HPDE6-E6E7 (cell line): ENCODE data around the gene RIPPLY2.
A peak's percentile ranks its signal among the peaks of the same experiment; 100 is the strongest.
"Not testable (repeated sequence)": the region's sequence is repeated elsewhere in the genome, so short reads cannot be mapped to it uniquely, and the experiment has no call there.

Experiments
- DNase-seq: peaks from one replicate; pipeline ENCODE4 v3.0.0; 2011; ENCODE audit warnings: missing footprints; ENCODE audit errors: extremely low spot score

The RIPPLY2 gene

GRCh38 chr6:83853178-83854000 is at the start of gene RIPPLY2:
Gene RIPPLY2 (plus strand): TSS chr6:83853360. CDS start chr6:83853417, 57 bp downstream.
- peak; percentile 49 for DNase-seq

DNA sequence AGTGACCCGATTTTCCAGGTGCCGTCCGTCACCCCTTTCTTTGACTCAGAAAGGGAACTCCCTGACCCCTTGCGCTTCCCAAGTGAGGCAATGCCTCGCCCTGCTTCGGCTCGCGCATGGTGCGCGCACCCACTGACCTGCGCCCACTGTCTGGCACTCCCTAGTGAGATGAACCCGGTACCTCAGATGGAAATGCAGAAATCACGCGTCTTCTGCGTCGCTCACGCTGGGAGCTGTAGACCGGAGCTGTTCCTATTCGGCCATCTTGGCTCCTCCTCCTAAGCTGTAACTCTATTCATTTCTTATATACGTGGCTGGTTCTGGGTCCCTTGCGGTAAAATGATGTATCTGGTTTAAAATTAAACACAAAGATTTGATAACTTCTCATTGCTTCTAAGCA is 49.7 kb upstream of the RIPPLY2 start:
- DNase-seq, result not testable (repeated sequence)

DNA sequence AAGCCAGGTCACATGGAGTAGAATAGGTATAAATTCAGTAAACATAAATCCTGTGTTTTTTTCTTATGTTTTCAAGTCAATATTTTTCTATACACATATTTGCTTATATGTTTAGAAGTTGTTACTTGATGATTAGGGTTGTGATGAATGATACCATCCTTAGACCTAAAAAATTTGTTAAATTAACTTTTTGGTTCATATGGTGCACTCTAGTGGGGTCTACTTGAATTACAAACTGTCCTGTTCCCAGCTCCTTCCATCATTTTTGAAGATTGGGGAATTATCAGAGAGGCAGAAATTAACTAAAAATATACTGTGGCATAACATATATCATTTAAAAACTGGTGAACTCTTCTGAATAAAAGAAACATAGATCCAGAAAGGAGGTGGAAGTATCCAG is 48.3 kb upstream of the RIPPLY2 start:
- no peak for DNase-seq

GRCh38 chr6:83808005-83808404 is 45.2 kb upstream of the RIPPLY2 start:
- DNase-seq, result no peak

DNA sequence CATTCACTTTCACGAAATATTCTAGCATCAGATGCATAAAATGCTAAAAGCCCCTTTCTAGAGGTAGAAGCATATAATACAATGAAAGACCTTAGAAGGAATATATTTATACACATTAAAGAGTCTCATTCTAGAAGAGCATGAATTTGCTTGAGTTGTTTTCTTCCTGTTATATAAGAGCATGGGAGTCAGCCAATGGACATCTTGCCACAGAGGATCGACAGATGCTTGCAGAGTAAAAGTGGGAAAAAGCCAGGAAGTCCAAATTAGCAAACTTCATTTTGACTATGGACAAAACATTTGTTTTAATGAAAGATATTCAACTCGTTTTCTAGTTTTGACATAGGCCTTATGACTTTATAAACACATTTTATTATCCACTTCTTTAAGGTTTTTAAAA is 44.2 kb upstream of the RIPPLY2 start:
- DNase-seq, result no peak

DNA sequence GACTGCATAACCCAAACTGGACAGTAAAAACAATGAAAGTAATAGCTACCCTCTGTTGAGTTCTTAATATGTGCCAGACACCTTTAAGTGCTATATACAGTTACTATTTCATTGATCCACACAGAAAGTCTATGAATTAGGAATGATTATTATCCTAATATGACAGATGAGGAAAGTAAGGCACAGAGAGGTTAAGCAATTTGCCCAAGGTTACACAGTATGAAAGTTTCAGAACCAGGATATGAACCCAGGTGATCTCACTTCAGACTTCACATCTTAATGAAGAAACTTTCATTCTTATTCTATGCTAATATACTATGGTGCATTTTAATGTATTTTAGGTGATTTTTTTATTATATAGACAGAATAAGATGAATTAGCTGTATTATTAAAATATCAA is 40.6 kb upstream of the RIPPLY2 start:
- no peak for DNase-seq

GRCh38 chr6:83815631-83816272 is 37.4 kb upstream of the RIPPLY2 start:
- DNase-seq, result no peak

DNA sequence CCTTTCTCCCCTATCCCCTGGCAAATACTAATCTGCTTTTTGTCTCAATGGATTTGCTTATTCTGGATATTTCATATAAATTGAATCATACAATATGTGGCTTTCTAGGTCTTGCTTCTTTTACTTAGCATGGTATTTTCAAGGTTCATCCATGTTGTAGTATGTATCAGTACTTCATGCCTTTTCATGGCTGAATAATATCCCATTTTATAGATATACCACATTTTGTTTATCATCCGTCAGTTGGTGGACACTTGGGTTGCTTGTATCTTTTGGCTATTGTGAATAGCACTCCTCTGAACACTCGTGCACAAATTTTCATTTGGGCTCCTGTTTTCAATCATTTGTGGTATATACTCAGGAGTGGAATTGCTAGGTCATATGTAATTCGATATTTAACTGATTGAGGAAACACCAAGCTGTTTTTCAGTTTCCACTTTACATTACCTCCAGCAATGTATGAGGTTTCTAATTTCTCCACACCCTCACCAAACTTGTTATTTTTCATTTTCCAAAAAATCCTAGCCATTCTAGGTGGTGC is 30.5 kb upstream of the RIPPLY2 start:
- no peak for DNase-seq

GRCh38 chr6:83824388-83824801 is 28.8 kb upstream of the RIPPLY2 start:
- DNase-seq, result peak; percentile 67

GRCh38 chr6:83824831-83825230 is 28.3 kb upstream of the RIPPLY2 start:
- no peak for DNase-seq

DNA sequence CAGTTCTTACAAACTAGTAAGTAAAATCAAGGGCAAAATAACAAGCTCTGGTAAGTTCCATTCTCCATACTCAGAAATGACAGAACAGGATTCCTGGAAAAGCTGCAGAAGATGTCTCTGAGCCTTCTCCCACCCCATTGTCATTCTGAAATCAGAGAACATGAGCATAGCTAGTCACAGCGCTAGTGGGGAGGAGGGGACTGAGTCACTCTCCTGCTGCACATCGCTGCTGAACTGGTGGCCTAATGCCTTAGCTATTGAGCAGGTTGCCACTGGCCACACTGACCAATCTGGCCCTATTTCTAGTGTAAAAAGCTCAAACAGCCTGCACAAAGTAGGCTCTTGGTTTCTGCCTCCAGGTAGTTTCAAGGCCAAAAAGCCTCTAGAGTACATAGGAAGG is 26.1 kb upstream of the RIPPLY2 start:
- DNase-seq, result peak; percentile 38

GRCh38 chr6:83838727-83839126 is 14.4 kb upstream of the RIPPLY2 start:
- peak; percentile 64 for DNase-seq

GRCh38 chr6:83844170-83844569 is 9.0 kb upstream of the RIPPLY2 start:
- no peak for DNase-seq

GRCh38 chr6:83846291-83846690 is 6.9 kb upstream of the RIPPLY2 start:
- DNase-seq, result no peak

GRCh38 chr6:83847179-83847578 is 6.0 kb upstream of the RIPPLY2 start:
- DNase-seq, result no peak

DNA sequence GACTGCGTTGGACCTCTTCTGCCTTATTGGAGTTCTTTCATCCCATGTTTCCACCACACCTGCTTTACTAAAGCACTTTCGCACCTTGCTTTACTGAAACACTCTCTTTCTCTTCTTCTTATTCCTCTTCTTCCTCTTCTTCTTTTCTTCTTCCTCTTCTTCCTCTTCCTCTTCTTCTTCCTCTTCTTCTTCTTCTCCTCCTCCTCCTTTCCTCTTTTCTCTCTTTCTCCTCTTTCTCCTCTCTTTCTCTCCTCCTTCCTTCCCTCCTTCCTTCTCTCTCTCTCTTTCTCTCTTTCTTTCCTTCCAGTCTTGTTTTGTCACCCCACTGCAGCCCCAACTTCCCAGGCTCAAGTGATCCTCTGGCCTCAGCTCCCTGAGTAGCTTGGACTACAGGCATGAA is 4.0 kb upstream of the RIPPLY2 start:
- no peak for DNase-seq

GRCh38 chr6:83849610-83850009 is 3.5 kb upstream of the RIPPLY2 start:
- no peak for DNase-seq

DNA sequence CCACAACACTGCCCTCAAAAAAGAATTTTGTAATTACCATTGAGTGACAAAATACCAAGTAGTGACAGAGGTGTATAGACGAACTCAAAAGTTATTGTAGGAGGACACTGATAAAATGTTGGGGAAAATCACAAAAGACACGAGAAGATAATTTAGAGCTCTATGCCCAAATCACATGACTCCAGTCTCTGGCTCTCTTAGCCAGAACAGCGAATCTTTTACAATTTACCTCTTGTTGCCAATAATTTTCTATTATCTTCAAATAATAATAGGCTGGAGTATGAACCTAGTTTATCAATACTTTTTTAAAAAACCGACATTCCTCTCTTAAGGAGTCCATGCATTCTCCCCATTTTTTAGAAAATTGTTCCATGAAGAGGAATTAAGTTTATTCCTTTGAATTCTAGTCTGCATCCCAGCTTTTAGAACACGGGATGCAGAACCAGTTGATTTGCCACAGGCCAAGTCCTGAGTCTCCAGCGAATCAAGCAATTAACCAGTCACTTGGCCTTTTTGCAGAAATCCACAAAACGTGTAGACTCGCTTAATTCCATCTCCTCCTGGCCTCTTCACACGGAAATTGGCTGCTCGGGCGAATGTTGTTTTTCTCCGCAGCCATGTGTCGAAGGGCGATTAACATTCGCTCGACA is 507 bp upstream of the RIPPLY2 start:
- DNase-seq, result no peak

DNA sequence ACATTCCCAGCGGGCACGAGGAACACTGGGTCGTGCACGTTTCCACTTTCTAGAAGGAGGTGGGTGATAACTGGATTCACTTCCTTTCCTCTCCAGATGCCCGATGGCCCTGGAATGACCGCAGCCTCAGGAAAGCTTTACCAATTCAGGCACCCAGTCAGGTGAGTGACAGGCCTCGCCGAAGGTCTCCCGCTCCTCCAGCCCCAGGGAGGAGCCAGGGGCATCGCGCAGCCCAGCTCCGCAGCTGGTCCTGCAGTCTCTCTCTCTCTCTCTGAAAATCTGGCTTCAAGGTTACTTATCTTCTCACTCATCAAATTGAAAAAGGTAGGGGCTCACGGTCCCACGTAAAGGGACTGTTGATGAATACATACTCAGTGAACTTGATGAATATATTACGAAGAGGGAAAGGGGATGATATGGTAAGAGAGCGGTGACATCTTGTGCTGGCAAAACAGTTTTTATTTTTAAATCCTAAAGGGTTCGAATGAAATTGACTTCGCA is 891 bp downstream of the RIPPLY2 start:
- DNase-seq, result peak; percentile 17

GRCh38 chr6:83854766-83855165 is 1.6 kb downstream of the RIPPLY2 start:
- DNase-seq, result no peak

DNA sequence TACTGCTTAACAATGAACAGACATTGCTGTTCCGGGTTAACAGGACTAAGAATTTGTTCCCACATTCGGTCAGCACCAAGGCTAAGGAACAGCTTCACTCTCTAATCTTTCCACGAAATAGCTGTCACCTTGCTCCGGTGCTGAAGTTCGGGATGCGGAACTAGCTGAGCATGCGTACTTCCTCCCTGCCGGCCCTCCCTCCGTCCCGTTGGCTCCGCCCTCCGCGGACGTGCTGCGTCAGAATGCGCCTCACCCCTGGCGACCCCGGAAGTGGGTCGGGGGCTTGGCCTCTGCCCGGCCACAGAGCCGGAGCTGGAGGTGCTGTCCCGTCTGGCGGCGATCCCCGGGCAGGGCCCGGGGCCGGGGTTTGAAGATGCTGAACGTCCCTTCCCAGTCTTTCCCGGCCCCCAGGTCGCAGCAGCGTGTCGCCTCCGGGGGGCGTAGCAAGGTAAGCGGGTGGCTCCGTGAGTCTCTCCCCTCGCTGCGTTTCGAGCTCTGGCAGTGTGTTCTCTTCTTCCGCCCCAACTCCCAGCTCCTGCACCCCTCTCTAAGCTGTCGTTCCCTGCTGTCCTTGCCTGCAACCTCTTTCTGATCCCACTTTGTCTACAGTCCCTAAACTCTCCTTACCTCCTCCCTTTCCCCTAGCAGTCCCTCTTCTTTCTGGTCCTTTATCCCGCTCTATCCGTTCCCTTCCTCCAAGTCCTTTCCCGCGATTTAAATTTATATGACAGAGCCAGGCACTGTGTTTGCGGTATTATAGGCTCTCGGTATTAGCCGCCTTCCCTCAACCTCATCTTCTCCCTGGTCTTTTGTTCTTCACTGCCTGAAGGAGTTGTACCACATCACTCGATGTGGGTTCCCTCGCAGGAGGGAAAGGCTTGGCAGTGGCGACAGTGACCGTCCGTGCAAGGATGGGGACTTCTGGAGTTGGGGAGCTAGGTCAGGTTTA is 6.5 kb downstream of the RIPPLY2 start, which contains the start of gene CYB5R4:
Gene CYB5R4 (plus strand): TSS at position 280 of the 949 bp plus-strand sequence. CDS start 94 bp downstream, at position 374.
- DNase-seq, result peak; percentile 90
